Motor neuron (in vitro differentiated cells): Measurements from ENCODE around the gene ODC1. TPM values are rescaled to one million over a fixed set of nuclear protein-coding genes. Genes with fewer than 3 reads are reported as not detected.
"Not testable (repeated sequence)": the region's sequence is repeated elsewhere in the genome, so short reads cannot be mapped to it uniquely, and the experiment has no call there.

Source experiments
- ATAC-seq, 8 experiments: fragments of 200-7000 bp; cut with Tn5 transposase; replicated peaks in 6 of 8; 2 replicates each; pipeline ENCODE4 v1.8.0; 2021; ENCODE audit warnings: mild to moderate bottlenecking in 8 of 8, moderate library complexity in 8 of 8
- H3K27ac ChIP-seq, 2 donors: fragments of 250-450 bp; sonication (Bioruptor Pico); 2 replicates each; pipeline ENCODE4 v1.9.0; 2021; ENCODE audit warnings: antibody characterized with exemption in 2 of 2, mild to moderate bottlenecking in 2 of 2, moderate library complexity in 1 of 2
- H3K4me1 ChIP-seq, 2 donors: fragments of 250-450 bp; sonication (Bioruptor Pico); replicated peaks in 1 of 2; 2 replicates each; pipeline ENCODE4 v1.6.1; 2021; ENCODE audit warnings: antibody characterized with exemption in 2 of 2, mild to moderate bottlenecking in 2 of 2, moderate library complexity in 1 of 2
- H3K4me3 ChIP-seq, 5 donors: fragments of 250-450 bp; sonication (Bioruptor Pico); 2 replicates each; pipeline ENCODE4 v1.9.0; 2021; ENCODE audit warnings: antibody characterized with exemption in 5 of 5, mild to moderate bottlenecking in 5 of 5, moderate library complexity in 4 of 5
- WGBS, 10 experiments: fragments of 450-650 bp; shearing (Covaris generic); methylation state at CpG; one replicate each; pipeline ENCODE4 v1.0.0; 2022; 5-methylcytosine and 5-hydroxymethylcytosine counted together
- in situ Hi-C, 9 experiments: fragments of 400-800 bp; cut with MboI; loops; one replicate each; pipeline ENCODE4 v1.15.0; 2021; ENCODE audit warnings: low sequenced_read_pairs in 9 of 9, low pct_unique_long_range_greater_than_20kb in 2 of 9; ENCODE audit not compliant: unreplicated experiment in 9 of 9
- total RNA-seq, 8 experiments: library from RNA; unstranded; fragments of 300-600 nt; gene quantifications; 2 replicates each; pipeline versions ENCODE4 v1.2.3 to v1.2.4, GENCODE V29; 2022

ODC1 gene
- total RNA-seq: 100 to 1,000 TPM in 5 of 8 experiments, 10 to 100 TPM in 3; 44.7 to 401 (median 283) TPM

DNA sequence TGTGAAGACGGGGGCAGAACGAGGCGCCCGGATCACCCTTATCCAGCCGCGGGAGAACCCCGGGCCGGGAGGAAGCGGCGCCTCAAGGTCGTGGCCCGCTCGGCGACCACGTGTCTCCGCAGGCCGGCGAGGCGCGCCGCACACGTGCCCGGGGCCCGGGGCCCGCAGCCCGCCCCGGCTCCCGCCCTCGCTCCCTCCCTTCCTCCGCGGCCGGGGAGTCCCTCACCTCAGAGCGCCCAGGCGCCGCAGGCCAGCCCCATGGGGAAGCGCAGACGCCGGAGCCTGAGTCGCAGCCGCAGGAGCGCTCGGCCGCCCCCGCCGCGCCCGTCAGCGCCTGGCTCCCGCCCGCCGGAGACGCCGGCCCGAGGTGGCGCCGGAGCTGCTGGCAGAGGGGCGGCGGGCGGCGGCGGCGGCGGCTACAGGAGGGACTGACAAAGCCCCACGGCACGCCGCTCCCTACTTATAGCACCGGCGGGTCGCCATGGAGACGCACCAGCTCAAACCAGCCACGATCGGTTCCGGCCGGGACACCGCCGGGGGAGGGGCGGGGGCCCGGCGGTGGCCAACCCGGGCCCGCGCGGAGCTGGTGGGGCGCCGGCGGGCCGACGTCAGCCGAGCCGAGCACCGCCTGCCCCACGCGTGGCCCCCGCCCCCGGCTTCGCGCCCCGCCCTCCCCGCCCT lies at the start of gene ODC1:
TSS of gene ODC1 (minus strand) at position 433 of the 681 bp plus-strand sequence. CDS start 3,295 bp downstream, outside the sequence.
- no CpG with 5 or more reads among the region's 99 CpGs for WGBS, 10 experiments
- Histone ChIP-seq H3K4me3 (peak within 1 kb of the TSS; percentile 78 to 99 (median 93)), H3K27ac (peak within 1 kb of the TSS; percentile 97 to 98), H3K4me1 (peaks cover 14 to 20% of the 10 kb centered on the region in 2 donors)
- peak; percentile 80 to 92 (median 90) for ATAC-seq
- in situ Hi-C loops: loop anchor here in 1 of 9 experiments (25.0 kb wide), 1 partner anchor 636 kb away; no protein-coding TSS in a partner anchor

DNA sequence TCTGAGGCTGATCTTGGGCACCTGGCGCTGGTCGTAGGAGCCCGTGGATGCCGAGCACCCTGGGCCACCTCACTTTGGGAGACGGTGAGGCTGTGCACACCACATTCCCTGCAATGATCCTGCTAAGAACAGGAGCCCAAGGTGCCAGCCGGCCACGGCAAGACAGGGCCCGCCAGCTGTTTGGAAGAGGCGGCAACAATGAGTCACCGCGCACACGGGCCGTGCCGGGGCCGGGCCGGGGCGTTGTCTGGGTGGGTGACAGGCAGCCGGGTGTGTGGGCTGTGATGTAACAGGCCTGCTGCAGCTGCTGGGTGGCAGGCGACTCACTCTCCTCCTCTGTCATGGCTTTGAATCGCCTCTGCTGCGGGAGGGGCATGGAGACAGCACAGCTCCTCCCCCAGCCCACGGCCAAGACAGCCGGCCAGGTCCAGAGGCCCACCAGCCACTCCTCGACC lies 49.7 kb upstream of the ODC1 start:
- in situ Hi-C loops: no loop called here
- no peak overlapping the region for H3K4me3 ChIP-seq
- WGBS, 10 experiments: 0 to 60% (median 30%) methylated on average over 1 to 3 of the region's 24 CpGs; no CpG with 5 or more reads in 4 of the 10 experiments

DNA sequence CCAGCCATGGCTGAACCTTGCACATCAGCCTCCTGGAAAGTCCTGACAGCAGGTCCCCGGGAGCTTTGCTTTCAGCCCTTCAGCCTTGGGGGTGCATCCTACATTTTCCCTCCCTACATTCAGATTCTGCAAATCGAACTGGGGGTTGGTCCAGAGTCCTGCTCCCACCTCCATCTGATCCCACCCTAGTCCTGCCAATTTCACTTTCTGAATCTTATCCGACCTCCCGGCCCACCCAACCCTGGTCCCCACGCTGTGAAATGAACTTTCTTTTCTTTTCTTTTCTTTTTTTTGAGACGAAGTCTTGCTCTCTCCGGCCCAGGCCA lies 47.8 kb upstream of the ODC1 start:
- 42 to 72% (median 59%) methylated on average over 2 of the region's 7 CpGs; no CpG with 5 or more reads in 6 of the 10 experiments for WGBS, 10 experiments
- no peak for ATAC-seq
- Histone ChIP-seq H3K4me1 (peaks cover 0 to 2% of the 10 kb centered on the region in 2 donors), H3K4me3 (no peak overlapping the region), H3K27ac (no peak overlapping the region)
- in situ Hi-C loops: no loop called here

More for the DNA sequence above, 49.7 kb upstream of the ODC1 start:
- Histone ChIP-seq H3K27ac (no peak overlapping the region), H3K4me1 (peaks cover 2 to 5% of the 10 kb centered on the region in 2 donors)
- peak; percentile 96 to 100 (median 99) for ATAC-seq

DNA sequence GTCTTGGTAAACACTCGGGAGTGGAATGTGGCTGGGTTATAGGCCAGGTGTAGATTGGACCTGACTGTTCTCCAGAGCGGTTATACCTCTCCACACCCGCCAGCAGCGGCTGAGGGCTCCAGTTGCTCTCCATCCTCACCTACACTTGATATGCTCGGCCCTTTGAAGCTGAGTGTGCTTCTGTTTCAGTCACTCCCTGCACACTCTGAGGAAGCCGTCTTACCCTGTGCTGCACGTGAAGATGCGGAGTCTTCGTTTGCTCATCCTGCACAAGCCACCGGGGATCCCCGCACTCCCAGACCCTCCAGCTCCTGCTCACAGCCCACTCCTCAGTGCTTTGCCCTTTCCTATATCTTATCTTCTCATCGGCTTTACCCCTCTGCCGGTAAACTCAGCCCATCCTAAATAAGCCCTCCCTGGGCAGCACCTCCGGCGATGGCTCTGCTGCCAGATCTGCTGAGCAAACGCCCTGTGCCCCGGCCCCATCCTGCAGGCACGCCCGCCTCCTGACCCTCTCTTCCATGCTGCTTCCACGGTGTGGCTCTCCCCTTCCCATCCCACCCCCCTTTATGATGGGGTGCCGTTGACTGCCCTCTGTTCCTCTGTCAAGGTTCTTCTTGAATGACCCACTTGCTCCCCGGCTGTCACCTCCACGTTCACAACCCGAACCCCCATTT lies 47.3 kb upstream of the ODC1 start:
- no peak overlapping the region for H3K4me3 ChIP-seq
- peaks cover 0 to 2% of the 10 kb centered on the region in 2 donors for H3K4me1 ChIP-seq
- H3K27ac ChIP-seq: no peak overlapping the region
- in situ Hi-C loops: no loop called here
- 69 to 94% (median 83%) methylated on average over 1 to 10 of the region's 24 CpGs; no CpG with 5 or more reads in 1 of the 10 experiments for WGBS, 10 experiments
- ATAC-seq: no peak

DNA sequence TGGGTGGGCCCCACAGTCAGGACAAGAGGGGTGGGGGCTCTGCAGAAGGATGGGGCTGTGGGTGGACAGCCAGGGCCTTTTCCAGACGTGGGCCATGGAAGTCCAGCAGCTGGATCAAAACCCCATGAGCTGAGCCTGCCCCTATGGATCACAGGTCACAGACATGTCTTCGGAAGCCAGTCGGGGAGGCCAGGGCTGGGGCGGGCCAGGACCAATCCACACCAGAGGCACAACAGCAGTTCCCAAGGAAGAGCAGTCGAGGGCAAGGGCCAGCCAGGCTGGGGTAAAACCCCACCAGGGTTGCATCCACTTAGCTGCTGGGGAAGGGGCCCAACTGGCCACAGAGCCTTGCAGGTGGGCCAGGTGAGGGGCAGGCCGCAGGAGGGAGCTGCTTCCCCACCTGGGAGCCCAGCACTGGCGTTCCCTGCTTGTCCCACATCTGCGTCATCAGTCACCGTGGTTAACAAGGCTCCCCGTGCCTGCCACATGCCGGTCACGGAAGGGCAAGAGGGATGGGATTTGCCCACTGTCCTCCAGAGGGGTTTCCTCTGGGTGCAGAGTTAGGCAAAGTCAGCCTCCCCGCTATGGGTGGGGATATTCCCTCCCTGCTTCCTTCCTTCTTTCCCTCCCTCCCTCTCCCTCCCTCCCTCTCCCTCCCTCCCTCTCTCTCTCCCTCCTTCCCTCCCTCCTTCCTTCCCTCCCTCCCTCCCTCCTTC lies 46.4 kb upstream of the ODC1 start:
- in situ Hi-C loops: no loop called here
- Histone ChIP-seq H3K4me1 (peaks cover 0 to 2% of the 10 kb centered on the region in 2 donors), H3K27ac (no peak overlapping the region), H3K4me3 (no peak overlapping the region)
- no peak for ATAC-seq
- 57 to 100% (median 60%) methylated on average over 1 to 4 of the region's 13 CpGs; no CpG with 5 or more reads in 7 of the 10 experiments for WGBS, 10 experiments

DNA sequence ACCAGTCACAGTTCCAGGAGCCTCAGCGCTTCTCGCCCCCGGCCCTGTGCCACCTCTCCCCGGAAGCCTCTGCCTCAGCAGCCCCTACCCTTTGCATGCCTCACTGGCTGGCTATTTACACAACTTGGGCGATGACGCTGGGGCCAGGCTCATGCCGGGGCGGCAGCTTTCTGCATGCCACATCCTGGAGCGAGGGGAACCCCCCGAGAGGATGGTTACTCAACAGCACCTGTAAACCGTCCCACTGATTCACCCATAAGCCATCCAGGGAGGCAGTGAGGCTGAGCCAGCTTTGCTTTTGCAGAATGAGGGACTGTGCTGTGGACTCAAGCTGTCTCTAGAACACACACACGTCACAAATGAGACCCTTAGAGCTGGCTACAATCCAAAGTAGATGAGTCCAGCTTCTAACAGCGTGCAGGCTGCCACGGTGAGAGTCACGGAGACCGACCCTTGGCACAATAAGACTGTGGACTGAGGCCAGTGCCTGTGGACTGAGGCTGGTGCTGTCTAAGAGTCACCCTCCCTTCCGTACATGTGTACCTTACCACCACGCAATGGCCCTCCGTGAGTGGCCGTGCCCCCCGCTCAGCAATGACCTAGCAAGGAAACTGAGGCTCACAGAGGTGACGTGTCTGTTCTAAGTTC lies 45.6 kb upstream of the ODC1 start:
- H3K4me3 ChIP-seq: no peak overlapping the region
- peak in 1 of 8 experiments; percentile 33 for ATAC-seq
- peaks cover 0 to 2% of the 10 kb centered on the region in 2 donors for H3K4me1 ChIP-seq
- H3K27ac ChIP-seq: no peak overlapping the region
- in situ Hi-C loops: no loop called here
- WGBS, 10 experiments: 40 to 100% (median 86%) methylated on average over 1 to 10 of the region's 22 CpGs; no CpG with 5 or more reads in 2 of the 10 experiments

DNA sequence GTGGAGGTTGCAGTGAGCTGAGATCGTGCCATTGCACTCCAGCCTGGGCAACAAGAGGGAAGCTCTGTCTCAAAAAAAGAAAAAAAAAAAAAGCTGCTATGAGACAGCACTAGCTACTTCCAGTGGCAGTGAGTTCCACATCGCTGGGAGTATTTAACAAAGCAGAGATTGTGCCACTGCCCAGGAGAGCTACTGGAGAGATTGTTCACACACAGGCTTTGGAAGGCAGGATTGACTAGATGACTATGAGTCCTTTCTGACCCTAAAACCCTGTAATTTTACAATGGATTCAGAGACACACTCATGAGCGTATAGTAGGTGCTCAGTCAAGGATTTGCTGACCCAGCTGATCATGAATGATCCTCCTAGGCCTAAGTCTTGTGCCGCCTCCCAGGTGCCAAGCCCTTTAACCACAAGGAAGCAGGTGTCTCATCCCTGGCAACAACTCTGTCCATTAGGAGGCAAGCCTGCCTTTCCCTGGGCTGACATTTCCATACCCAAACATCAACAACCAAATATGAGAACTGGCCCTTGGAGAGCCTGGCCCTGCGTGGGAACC lies 45.0 kb upstream of the ODC1 start:
- Histone ChIP-seq H3K4me3 (no peak overlapping the region), H3K27ac (no peak overlapping the region), H3K4me1 (peaks cover 0 to 2% of the 10 kb centered on the region in 2 donors)
- WGBS, 10 experiments: 59 to 93% (median 83%) methylated on average over 1 to 4 of the region's 5 CpGs; no CpG with 5 or more reads in 1 of the 10 experiments
- in situ Hi-C loops: no loop called here
- ATAC-seq: no peak

DNA sequence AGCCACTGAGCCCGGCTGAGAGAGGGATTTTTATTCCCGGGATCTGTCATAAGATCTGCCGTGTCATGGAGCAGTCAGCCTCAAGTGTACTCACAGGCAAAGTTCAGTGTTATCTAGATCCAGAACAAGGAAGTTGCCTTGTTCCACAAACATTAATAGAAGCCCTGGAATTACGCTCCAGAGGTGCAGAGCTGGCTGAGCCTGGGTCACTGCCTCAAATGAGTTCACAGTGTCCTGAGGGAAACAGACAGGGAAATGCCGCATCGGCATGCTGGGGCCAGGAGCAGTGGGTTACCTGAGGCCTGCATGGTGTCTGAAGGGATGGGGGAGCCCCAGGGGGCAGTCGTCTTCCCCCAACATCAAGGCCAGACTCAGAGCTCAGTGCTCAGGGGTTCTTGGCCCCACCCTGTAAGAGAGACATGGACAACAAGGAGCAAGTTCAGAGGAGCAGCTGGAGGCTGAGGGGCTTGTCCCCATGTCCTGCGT lies 42.7 kb upstream of the ODC1 start:
- Histone ChIP-seq H3K4me3 (no peak overlapping the region), H3K27ac (no peak overlapping the region), H3K4me1 (no peaks in the 10 kb centered on the region)
- WGBS, 10 experiments: 0 to 100% (median 84%) methylated on average over 1 to 5 of the region's 8 CpGs; no CpG with 5 or more reads in 2 of the 10 experiments
- ATAC-seq: no peak
- in situ Hi-C loops: no loop called here

DNA sequence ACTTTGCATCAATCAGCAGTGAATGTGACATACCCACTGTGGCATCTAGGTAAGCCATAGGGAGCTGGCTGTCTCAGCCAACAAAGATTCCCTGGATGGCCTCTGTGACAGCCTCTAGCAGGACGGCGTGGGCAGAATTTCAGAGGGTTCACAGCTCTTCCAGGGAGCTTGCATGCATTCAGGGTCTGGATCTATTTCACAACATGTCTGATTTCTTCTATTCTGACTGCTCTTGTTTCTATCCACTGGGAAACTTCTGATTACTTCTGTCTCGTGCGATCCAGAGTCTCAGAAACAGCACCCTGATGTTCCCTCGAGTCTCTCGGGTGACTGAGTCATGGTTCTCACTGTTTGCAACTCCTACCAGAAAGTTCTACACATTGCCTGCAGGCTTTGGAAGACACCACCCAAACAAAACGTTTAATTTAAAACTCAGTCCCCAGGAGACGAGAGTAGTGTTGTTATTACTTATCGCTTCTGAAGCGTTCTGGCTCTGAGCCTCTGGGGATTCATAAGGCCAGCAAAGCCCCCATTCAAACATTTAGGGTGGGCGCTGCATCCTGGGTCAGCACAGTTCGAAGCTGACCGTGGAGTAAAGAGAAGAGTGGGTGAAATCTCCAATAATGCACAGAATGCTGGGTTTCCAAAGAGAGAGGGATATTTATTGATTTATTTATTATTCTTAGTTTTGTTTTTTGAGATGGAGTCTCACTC lies 41.9 kb upstream of the ODC1 start:
- no peak overlapping the region for H3K4me3 ChIP-seq
- WGBS, 10 experiments: 30 to 87% (median 62%) methylated on average over 1 to 11 of the region's 13 CpGs; no CpG with 5 or more reads in 2 of the 10 experiments
- no peaks in the 10 kb centered on the region for H3K4me1 ChIP-seq
- ATAC-seq: peak in 2 of 8 experiments; percentile 21 to 41
- in situ Hi-C loops: no loop called here
- H3K27ac ChIP-seq: no peak overlapping the region

DNA sequence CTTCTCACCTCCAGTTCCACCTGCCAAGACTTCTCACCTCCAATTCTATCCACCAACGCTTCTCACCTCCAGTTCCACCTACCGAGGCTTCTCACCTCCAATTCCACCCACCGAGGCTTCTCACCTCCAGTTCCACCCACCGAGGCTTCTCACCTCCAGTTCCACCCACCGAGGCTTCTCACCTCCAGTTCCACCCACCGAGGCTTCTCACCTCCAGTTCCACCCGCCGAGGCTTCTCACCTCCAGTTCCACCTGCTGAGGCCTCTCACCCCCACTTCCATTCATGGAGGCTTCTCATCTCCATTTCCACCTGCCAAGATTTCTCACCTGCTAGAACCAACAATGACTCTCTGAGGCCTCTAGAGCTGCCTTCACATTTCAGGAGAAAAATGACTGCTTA lies 40.0 kb upstream of the ODC1 start:
- in situ Hi-C loops: not testable (repeated sequence)

DNA sequence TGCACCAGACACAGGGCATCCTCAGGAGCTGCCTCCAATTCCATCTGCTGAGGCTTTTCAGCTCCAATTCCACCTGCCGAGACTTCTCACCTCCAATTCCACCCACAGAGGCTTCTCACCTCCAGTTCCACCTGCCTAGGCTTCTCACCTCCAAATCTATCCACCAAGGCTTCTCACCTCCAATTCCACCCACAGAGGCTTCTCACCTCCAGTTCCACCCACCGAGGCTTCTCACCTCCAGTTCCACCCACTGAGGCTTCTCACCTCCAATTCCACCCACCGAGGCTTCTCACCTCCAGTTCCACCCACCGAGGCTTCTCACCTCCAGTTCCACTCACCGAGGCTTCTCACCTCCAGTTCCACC lies 39.6 kb upstream of the ODC1 start:
- 50 to 100% (median 74%) methylated on average over 1 to 3 of the region's 5 CpGs; no CpG with 5 or more reads in 6 of the 10 experiments for WGBS, 10 experiments
- H3K4me3 ChIP-seq, ATAC-seq, H3K27ac ChIP-seq, in situ Hi-C loops, H3K4me1 ChIP-seq: not testable (repeated sequence)

More for the DNA sequence above, 40.0 kb upstream of the ODC1 start:
- ATAC-seq, H3K27ac ChIP-seq, H3K4me3 ChIP-seq, H3K4me1 ChIP-seq: not testable (repeated sequence)
- WGBS, 10 experiments: 60 to 100% (median 100%) methylated on average over 1 to 3 of the region's 8 CpGs; no CpG with 5 or more reads in 5 of the 10 experiments
